Vagina (tissue), 2 donors: ENCODE data around the gene SLC25A31.

ENCODE experiments used
- CTCF ChIP-seq, 3 experiments: fragments of 450-650 bp in 2 of 3; fragments of 200-600 bp in 1 of 3; sonication (generic) in 1 of 3; IDR thresholded peaks; one replicate each; pipeline ENCODE4 v1.5.1; 2017 to 2019; ENCODE audit warnings: antibody characterized with exemption in 3 of 3, mild to moderate bottlenecking in 2 of 3, moderate library complexity in 2 of 3
- POLR2AphosphoS5 ChIP-seq, 2 donors: sonication (generic); formaldehyde crosslinking; IDR thresholded peaks; one replicate each; pipeline ENCODE4 v1.9.0; 2017; ENCODE audit warnings: antibody characterized with exemption in 2 of 2, mild to moderate bottlenecking in 2 of 2, low read depth in 1 of 2; ENCODE audit not compliant: insufficient read depth in 1 of 2

DNA sequence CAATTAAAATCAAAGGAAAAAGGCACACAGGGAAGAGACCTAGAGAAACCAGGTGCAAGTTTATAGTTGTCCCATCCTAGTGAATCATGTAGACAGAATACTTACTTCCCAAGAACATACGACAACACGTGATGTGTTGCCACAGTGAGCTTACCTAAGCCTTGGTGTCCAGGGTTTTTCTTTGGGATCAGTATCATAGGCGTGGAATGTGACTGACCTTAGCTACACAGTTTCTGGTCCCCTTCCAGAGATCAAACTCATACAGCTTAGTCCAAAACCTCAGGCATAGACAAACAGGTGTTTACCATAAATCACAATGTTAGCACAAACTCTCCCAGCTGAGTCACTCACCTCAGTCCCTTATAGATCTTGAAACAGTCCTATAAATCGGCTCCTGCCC lies 17.7 kb downstream of the SLC25A31 start:
- no peak for TF ChIP-seq CTCF (IDR thresholded peaks at IDR 0.05)
- no peak for TF ChIP-seq POLR2AphosphoS5 (IDR thresholded peaks at IDR 0.05; ENCODE audit: insufficient read depth in 1 of 2, low read depth in 1 of 2)
